ENCODE measurements around the gene ADA. TPM values are rescaled to one million over a fixed set of nuclear protein-coding genes. Genes with fewer than 3 reads are reported as not detected.
"Not testable (repeated sequence)": the region's sequence is repeated elsewhere in the genome, so short reads cannot be mapped to it uniquely, and the experiment has no call there.

ADA gene
- total RNA-seq, 1 experiment from 2014 or later: 13.0 TPM

GRCh38 chr20:44678990-44679611 is 27.6 kb upstream of the ADA start:
- no peaks in the 10 kb centered on the region for H3K9me3 ChIP-seq (ENCODE audit: low read length)
- CTCF ChIA-PET: no interaction called here
- TF ChIP-seq CTCF (conservative IDR thresholded peaks at IDR 0.05; ENCODE audit: low read depth, low read length): no peak
- TF ChIP-seq EZH2phosphoT487 (IDR thresholded peaks at IDR 0.05; ENCODE audit: borderline replicate concordance, low read length): no peak
- no peak for TF ChIP-seq EZH2 (IDR thresholded peaks at IDR 0.05; ENCODE audit: low read length, unreplicated experiment)
- no peak overlapping the region for H2AFZ ChIP-seq (ENCODE audit: low read length)
- no peak overlapping the region for H3K27ac ChIP-seq (ENCODE audit: low read length)
- BruUV-seq (replicated peaks): no TSS peak
- DNase-seq (no peak), ATAC-seq (no peak)
- intact Hi-C loops (cut with micrococcal nuclease): no loop called here
- no peaks in the 10 kb centered on the region for H3F3A ChIP-seq (ENCODE audit: low read length, unreplicated experiment)
- no peaks in the 10 kb centered on the region for H3K27me3 ChIP-seq (ENCODE audit: low read length)
- no peaks in the 10 kb centered on the region for H3K79me2 ChIP-seq (ENCODE audit: low read length)
- no peak overlapping the region for H3K9ac ChIP-seq (ENCODE audit: low read length)
- POLR2A ChIA-PET (ENCODE audit: unreplicated experiment): no interaction called here
- no peak overlapping the region for H3K4me3 ChIP-seq (ENCODE audit: low read length)
- no peak overlapping the region for H3K4me2 ChIP-seq (ENCODE audit: low read length)
- H3K36me3 ChIP-seq (ENCODE audit: low read depth, low read length): no peaks in the 10 kb centered on the region
- no peaks in the 10 kb centered on the region for H3K9me2 ChIP-seq (replicated peaks; ENCODE audit: low read length)
- H3K4me1 ChIP-seq (ENCODE audit: insufficient read depth, low read length): 0 out of 2 replicates have a peak, but pooled peaks cover 4% of the 10 kb centered on the region
- H4K20me1 ChIP-seq (ENCODE audit: low read length): no peaks in the 10 kb centered on the region

- no TSS peak for BruUV-seq (replicated peaks)
- Histone ChIP-seq H4K20me1 (ENCODE audit: low read length) (no peaks in the 10 kb centered on the region), H3K27me3 (ENCODE audit: low read length) (no peaks in the 10 kb centered on the region), H3K36me3 (ENCODE audit: low read depth, low read length) (no peaks in the 10 kb centered on the region), H3K4me2 (ENCODE audit: low read length) (no peak overlapping the region), H3K9me2 (replicated peaks; ENCODE audit: low read length) (no peaks in the 10 kb centered on the region), H3K9ac (ENCODE audit: low read length) (no peak overlapping the region), H3K4me1 (ENCODE audit: insufficient read depth, low read length) (no peaks in the 10 kb centered on the region), H3K27ac (ENCODE audit: low read length) (no peak overlapping the region), H3K4me3 (ENCODE audit: low read length) (no peak overlapping the region), H3K9me3 (ENCODE audit: low read length) (no peaks in the 10 kb centered on the region), H2AFZ (ENCODE audit: low read length) (no peak overlapping the region; the same call in 1 of the 2 replicates), H3F3A (ENCODE audit: low read length, unreplicated experiment) (no peaks in the 10 kb centered on the region), H3K79me2 (ENCODE audit: low read length) (no peaks in the 10 kb centered on the region)
- no peak for ATAC-seq
- intact Hi-C loops (cut with micrococcal nuclease): no loop called here
- DNase-seq: no peak
- POLR2A ChIA-PET (ENCODE audit: unreplicated experiment): no interaction called here
- CTCF ChIA-PET: no interaction called here
- TF ChIP-seq EZH2phosphoT487 (IDR thresholded peaks at IDR 0.05; ENCODE audit: borderline replicate concordance, low read length) (no peak), EZH2 (IDR thresholded peaks at IDR 0.05; ENCODE audit: low read length, unreplicated experiment) (no peak), CTCF (conservative IDR thresholded peaks at IDR 0.05; ENCODE audit: low read depth, low read length) (no peak)
These were observed 26.7 kb upstream of the ADA start for GRCh38 chr20:44678242-44678641.

GRCh38 chr20:44672318-44672902 is 20.9 kb upstream of the ADA start:
- H3K4me3 ChIP-seq (ENCODE audit: low read length); H3K79me2 ChIP-seq (ENCODE audit: low read length); H3K9ac ChIP-seq (ENCODE audit: low read length); H3K4me1 ChIP-seq (ENCODE audit: insufficient read depth, low read length); H3F3A ChIP-seq (ENCODE audit: low read length, unreplicated experiment); ATAC-seq; H3K27me3 ChIP-seq (ENCODE audit: low read length); POLR2A ChIA-PET (ENCODE audit: unreplicated experiment); H3K36me3 ChIP-seq (ENCODE audit: low read depth, low read length); H2AFZ ChIP-seq (ENCODE audit: low read length); intact Hi-C loops (cut with micrococcal nuclease); H4K20me1 ChIP-seq (ENCODE audit: low read length); H3K9me3 ChIP-seq (ENCODE audit: low read length); BruUV-seq (replicated peaks); H3K4me2 ChIP-seq (ENCODE audit: low read length); CTCF ChIA-PET; DNase-seq; H3K9me2 ChIP-seq (replicated peaks; ENCODE audit: low read length); H3K27ac ChIP-seq (ENCODE audit: low read length): not testable (repeated sequence)

GRCh38 chr20:44671541-44671940 is 20.0 kb upstream of the ADA start:
- BruUV-seq (replicated peaks); H3K4me1 ChIP-seq (ENCODE audit: insufficient read depth, low read length); H3K27ac ChIP-seq (ENCODE audit: low read length); ATAC-seq; H3F3A ChIP-seq (ENCODE audit: low read length, unreplicated experiment); H3K79me2 ChIP-seq (ENCODE audit: low read length); H3K27me3 ChIP-seq (ENCODE audit: low read length); H3K9me3 ChIP-seq (ENCODE audit: low read length); H3K9me2 ChIP-seq (replicated peaks; ENCODE audit: low read length); intact Hi-C loops (cut with micrococcal nuclease); H2AFZ ChIP-seq (ENCODE audit: low read length); H3K9ac ChIP-seq (ENCODE audit: low read length); DNase-seq; H3K4me2 ChIP-seq (ENCODE audit: low read length); CTCF ChIA-PET; H3K4me3 ChIP-seq (ENCODE audit: low read length); H3K36me3 ChIP-seq (ENCODE audit: low read depth, low read length); POLR2A ChIA-PET (ENCODE audit: unreplicated experiment); H4K20me1 ChIP-seq (ENCODE audit: low read length): not testable (repeated sequence)

GRCh38 chr20:44670851-44671250 is 19.4 kb upstream of the ADA start:
- CTCF ChIA-PET; BruUV-seq (replicated peaks); H4K20me1 ChIP-seq (ENCODE audit: low read length); ATAC-seq; H3K9me2 ChIP-seq (replicated peaks; ENCODE audit: low read length); H3K27ac ChIP-seq (ENCODE audit: low read length); H3K79me2 ChIP-seq (ENCODE audit: low read length); H3K36me3 ChIP-seq (ENCODE audit: low read depth, low read length); H3F3A ChIP-seq (ENCODE audit: low read length, unreplicated experiment); H3K4me2 ChIP-seq (ENCODE audit: low read length); H3K4me3 ChIP-seq (ENCODE audit: low read length); H3K27me3 ChIP-seq (ENCODE audit: low read length); H2AFZ ChIP-seq (ENCODE audit: low read length); H3K9ac ChIP-seq (ENCODE audit: low read length); POLR2A ChIA-PET (ENCODE audit: unreplicated experiment); H3K4me1 ChIP-seq (ENCODE audit: insufficient read depth, low read length); intact Hi-C loops (cut with micrococcal nuclease); H3K9me3 ChIP-seq (ENCODE audit: low read length): not testable (repeated sequence)
- peak; percentile 33 for DNase-seq
